DOHH2 (cell line): ENCODE measurements around the gene FRS2.

Source experiments
- EZH2phosphoT487 ChIP-seq: fragments of 200-600 bp; sonication (generic); IDR thresholded peaks from 2 replicates; pipeline ENCODE4 v1.6.1; 2017; ENCODE audit warnings: borderline replicate concordance, mild to moderate bottlenecking, antibody characterized with exemption, low read length, moderate library complexity, mixed read lengths
- TF ChIP-seq, protein P1 (sequence below): fragments of 200-600 bp; sonication (generic); IDR thresholded peaks from one replicate; pipeline ENCODE4 v1.5.1; 2014; ENCODE audit warnings: antibody characterized with exemption, mild to moderate bottlenecking, low read depth, low read length; ENCODE audit not compliant: poor library complexity, severe bottlenecking

GRCh38 chr12:69613351-69613750 is 143.2 kb downstream of the FRS2 start:
- TF ChIP-seq, protein P1, sequence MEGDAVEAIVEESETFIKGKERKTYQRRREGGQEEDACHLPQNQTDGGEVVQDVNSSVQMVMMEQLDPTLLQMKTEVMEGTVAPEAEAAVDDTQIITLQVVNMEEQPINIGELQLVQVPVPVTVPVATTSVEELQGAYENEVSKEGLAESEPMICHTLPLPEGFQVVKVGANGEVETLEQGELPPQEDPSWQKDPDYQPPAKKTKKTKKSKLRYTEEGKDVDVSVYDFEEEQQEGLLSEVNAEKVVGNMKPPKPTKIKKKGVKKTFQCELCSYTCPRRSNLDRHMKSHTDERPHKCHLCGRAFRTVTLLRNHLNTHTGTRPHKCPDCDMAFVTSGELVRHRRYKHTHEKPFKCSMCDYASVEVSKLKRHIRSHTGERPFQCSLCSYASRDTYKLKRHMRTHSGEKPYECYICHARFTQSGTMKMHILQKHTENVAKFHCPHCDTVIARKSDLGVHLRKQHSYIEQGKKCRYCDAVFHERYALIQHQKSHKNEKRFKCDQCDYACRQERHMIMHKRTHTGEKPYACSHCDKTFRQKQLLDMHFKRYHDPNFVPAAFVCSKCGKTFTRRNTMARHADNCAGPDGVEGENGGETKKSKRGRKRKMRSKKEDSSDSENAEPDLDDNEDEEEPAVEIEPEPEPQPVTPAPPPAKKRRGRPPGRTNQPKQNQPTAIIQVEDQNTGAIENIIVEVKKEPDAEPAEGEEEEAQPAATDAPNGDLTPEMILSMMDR: no peak
- TF ChIP-seq EZH2phosphoT487: no peak
